Ishikawa (cell line): ENCODE data around the gene OR2F1.

ENCODE experiments used
- CEBPB ChIP-seq: IDR thresholded peaks from 2 replicates; pipeline ENCODE4 v1.6.1; 2012
- EGR1 ChIP-seq: IDR thresholded peaks from 2 replicates; pipeline ENCODE4 v1.6.1; 2012
- EP300 ChIP-seq: IDR thresholded peaks from 2 replicates; pipeline ENCODE4 v1.6.1; 2012; ENCODE audit warnings: borderline replicate concordance
- NFIC ChIP-seq: IDR thresholded peaks from 2 replicates; pipeline ENCODE4 v1.6.1; 2012
- YY1 ChIP-seq: IDR thresholded peaks from 2 replicates; pipeline ENCODE4 v1.6.1; 2012; ENCODE audit warnings: low read depth
- ZBTB7A ChIP-seq: IDR thresholded peaks from 2 replicates; pipeline ENCODE4 v1.6.1; 2012; ENCODE audit warnings: low read depth
- TF ChIP-seq, protein P1 (sequence below): IDR thresholded peaks from 2 replicates; pipeline ENCODE4 v1.6.1; 2012; ENCODE audit warnings: low read depth, mild to moderate bottlenecking

DNA sequence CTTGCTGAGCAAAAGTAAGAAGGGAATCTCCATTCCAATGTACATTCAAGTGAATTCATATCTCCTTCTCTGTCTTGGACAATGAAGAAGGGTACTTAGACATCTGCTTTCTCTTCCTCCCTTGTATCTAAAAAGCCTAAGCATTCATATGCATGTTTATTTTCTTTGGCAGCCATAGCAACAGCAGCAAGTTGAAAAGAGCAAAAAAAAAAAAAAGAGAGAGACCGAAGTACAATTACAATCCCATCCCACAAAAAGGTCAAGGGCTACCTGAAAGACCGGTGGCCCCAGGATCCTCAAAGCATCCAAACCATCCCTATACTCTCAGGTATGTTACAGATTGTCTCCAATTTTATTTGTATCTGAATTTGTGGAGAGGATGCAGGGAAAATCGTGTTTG is 4.1 kb downstream of the OR2F1 start:
- TF ChIP-seq EP300: no peak
- TF ChIP-seq YY1: no peak
- no peak for TF ChIP-seq EGR1
- TF ChIP-seq ZBTB7A: no peak
- TF ChIP-seq, protein P1, sequence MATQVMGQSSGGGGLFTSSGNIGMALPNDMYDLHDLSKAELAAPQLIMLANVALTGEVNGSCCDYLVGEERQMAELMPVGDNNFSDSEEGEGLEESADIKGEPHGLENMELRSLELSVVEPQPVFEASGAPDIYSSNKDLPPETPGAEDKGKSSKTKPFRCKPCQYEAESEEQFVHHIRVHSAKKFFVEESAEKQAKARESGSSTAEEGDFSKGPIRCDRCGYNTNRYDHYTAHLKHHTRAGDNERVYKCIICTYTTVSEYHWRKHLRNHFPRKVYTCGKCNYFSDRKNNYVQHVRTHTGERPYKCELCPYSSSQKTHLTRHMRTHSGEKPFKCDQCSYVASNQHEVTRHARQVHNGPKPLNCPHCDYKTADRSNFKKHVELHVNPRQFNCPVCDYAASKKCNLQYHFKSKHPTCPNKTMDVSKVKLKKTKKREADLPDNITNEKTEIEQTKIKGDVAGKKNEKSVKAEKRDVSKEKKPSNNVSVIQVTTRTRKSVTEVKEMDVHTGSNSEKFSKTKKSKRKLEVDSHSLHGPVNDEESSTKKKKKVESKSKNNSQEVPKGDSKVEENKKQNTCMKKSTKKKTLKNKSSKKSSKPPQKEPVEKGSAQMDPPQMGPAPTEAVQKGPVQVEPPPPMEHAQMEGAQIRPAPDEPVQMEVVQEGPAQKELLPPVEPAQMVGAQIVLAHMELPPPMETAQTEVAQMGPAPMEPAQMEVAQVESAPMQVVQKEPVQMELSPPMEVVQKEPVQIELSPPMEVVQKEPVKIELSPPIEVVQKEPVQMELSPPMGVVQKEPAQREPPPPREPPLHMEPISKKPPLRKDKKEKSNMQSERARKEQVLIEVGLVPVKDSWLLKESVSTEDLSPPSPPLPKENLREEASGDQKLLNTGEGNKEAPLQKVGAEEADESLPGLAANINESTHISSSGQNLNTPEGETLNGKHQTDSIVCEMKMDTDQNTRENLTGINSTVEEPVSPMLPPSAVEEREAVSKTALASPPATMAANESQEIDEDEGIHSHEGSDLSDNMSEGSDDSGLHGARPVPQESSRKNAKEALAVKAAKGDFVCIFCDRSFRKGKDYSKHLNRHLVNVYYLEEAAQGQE: no peak
- TF ChIP-seq NFIC: no peak
- TF ChIP-seq CEBPB: no peak
